Measurements from ENCODE around the gene ARHGEF12. TPM values are rescaled to one million over a fixed set of nuclear protein-coding genes. Genes with fewer than 3 reads are reported as not detected.

ARHGEF12 gene
- total and polyA plus RNA-seq, 2 donors (not counting 1 experiment from before 2014, with no cell fraction given): 2.0 to 21.6 TPM

DNA sequence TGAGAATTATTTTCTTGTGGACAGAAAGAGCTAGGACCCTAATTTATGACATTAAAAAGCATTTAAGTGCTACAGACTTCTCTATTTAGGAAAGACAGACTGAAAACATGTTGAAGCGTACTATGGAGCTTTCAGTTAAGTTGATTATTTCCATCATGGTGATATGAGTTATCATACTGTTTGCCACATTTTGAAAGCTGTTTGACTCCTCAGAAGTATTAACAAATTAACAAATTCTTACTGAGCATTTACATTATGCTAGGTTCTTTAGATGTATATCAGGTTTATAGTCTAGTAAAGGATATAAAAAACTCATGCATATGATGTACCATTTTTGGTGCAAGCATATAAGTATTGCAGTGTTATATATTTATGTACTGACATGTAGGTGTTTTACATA is 50.1 kb downstream of the ARHGEF12 start:
- intact Hi-C loops (cut with micrococcal nuclease): no loop called here
- Histone ChIP-seq H3K9ac (ENCODE audit: low read length) (no peak overlapping the region), H3K27ac (ENCODE audit: low read length in 2 of 2) (no peak overlapping the region), H3K9me3 (ENCODE audit: control extremely low read depth in 1 of 3, control insufficient read depth in 2 of 3, insufficient read depth in 1 of 3, low read length in 2 of 3) (peaks cover 1 to 5% (median 4%) of the 10 kb centered on the region in 3 donors), H3K36me3 (replicated peaks in 1 of 2; ENCODE audit: control extremely low read depth in 1 of 2, control insufficient read depth in 1 of 2, extremely low read depth in 1 of 2, insufficient read depth in 2 of 2, low read length in 1 of 2) (no peaks in the 10 kb centered on the region), H2AFZ (ENCODE audit: insufficient read depth, low read depth, low read length, poor library complexity, severe bottlenecking) (no peak overlapping the region), H4K20me1 (ENCODE audit: control insufficient read depth, insufficient read depth, low read length, poor library complexity, severe bottlenecking) (no peaks in the 10 kb centered on the region), H3K4me2 (replicated peaks; ENCODE audit: low read depth, low read length, poor library complexity, severe bottlenecking) (no peak overlapping the region), H3K79me2 (ENCODE audit: control insufficient read depth, insufficient read depth, low read length) (peaks cover 18% of the 10 kb centered on the region), H3K27me3 (replicated peaks in 1 of 4; ENCODE audit: control extremely low read depth in 1 of 4, control insufficient read depth in 3 of 4, insufficient read depth in 4 of 4, low read length in 3 of 4) (peaks cover 0 to 3% (median 1%) of the 10 kb centered on the region in 4 experiments), H3K4me3 (ENCODE audit: control extremely low read depth in 1 of 5, extremely low read depth in 1 of 5, insufficient read depth in 1 of 5, low read depth in 2 of 5, low read length in 4 of 5) (no peak overlapping the region), H3K4me1 (ENCODE audit: control insufficient read depth in 2 of 2, insufficient read depth in 2 of 2, low read length in 2 of 2) (no peaks in the 10 kb centered on the region)
- ChIA-PET POLR2A (no interaction called here), CTCF (no interaction called here)
- no peak for ATAC-seq (ENCODE audit: low read depth)
- no peak overlapping the region for H3K27ac Mint-ChIP-seq
- TF ChIP-seq CTCF (IDR thresholded peaks at IDR 0.05) (no peak), EZH2 (IDR thresholded peaks at IDR 0.05; ENCODE audit: borderline replicate concordance, insufficient read depth, low read depth, low read length, poor library complexity, severe bottlenecking) (no peak)
- no CpG with 5 or more reads among the region's 1 CpG for WGBS (ENCODE audit: insufficient coverage)
- H3K27me3 Mint-ChIP-seq: peaks cover 3% of the 10 kb centered on the region
- H3K4me3 Mint-ChIP-seq: no peak overlapping the region
- peaks cover 7% of the 10 kb centered on the region for H3K4me1 Mint-ChIP-seq
- DNase-seq: no peak
- H3K9me3 Mint-ChIP-seq (ENCODE audit: insufficient read depth): peaks cover 4% of the 10 kb centered on the region

- Histone ChIP-seq H3K27ac (ENCODE audit: low read length in 2 of 2) (no peak overlapping the region), H3K9ac (ENCODE audit: low read length) (no peak overlapping the region), H2AFZ (ENCODE audit: insufficient read depth, low read depth, low read length, poor library complexity, severe bottlenecking) (no peak overlapping the region), H3K79me2 (ENCODE audit: control insufficient read depth, insufficient read depth, low read length) (peaks cover 18% of the 10 kb centered on the region), H3K4me3 (ENCODE audit: control extremely low read depth in 1 of 5, extremely low read depth in 1 of 5, insufficient read depth in 1 of 5, low read depth in 2 of 5, low read length in 4 of 5) (no peak overlapping the region), H3K4me1 (ENCODE audit: control insufficient read depth in 2 of 2, insufficient read depth in 2 of 2, low read length in 2 of 2) (no peaks in the 10 kb centered on the region), H3K36me3 (replicated peaks in 1 of 2; ENCODE audit: control extremely low read depth in 1 of 2, control insufficient read depth in 1 of 2, extremely low read depth in 1 of 2, insufficient read depth in 2 of 2, low read length in 1 of 2) (no peaks in the 10 kb centered on the region), H4K20me1 (ENCODE audit: control insufficient read depth, insufficient read depth, low read length, poor library complexity, severe bottlenecking) (no peaks in the 10 kb centered on the region), H3K27me3 (replicated peaks in 1 of 4; ENCODE audit: control extremely low read depth in 1 of 4, control insufficient read depth in 3 of 4, insufficient read depth in 4 of 4, low read length in 3 of 4) (peaks cover 0 to 3% (median 1%) of the 10 kb centered on the region in 4 experiments), H3K9me3 (ENCODE audit: control extremely low read depth in 1 of 3, control insufficient read depth in 2 of 3, insufficient read depth in 1 of 3, low read length in 2 of 3) (peaks cover 1 to 5% (median 4%) of the 10 kb centered on the region in 3 donors), H3K4me2 (replicated peaks; ENCODE audit: low read depth, low read length, poor library complexity, severe bottlenecking) (no peak overlapping the region)
- TF ChIP-seq EZH2 (IDR thresholded peaks at IDR 0.05; ENCODE audit: borderline replicate concordance, insufficient read depth, low read depth, low read length, poor library complexity, severe bottlenecking) (no peak), CTCF (IDR thresholded peaks at IDR 0.05) (no peak)
- intact Hi-C loops (cut with micrococcal nuclease): no loop called here
- H3K9me3 Mint-ChIP-seq (ENCODE audit: insufficient read depth): peaks cover 4% of the 10 kb centered on the region
- H3K4me1 Mint-ChIP-seq: peaks cover 3% of the 10 kb centered on the region
- no CpG with 5 or more reads among the region's 2 CpGs for WGBS (ENCODE audit: insufficient coverage)
- no peak overlapping the region for H3K27ac Mint-ChIP-seq
- H3K27me3 Mint-ChIP-seq: peaks cover 3% of the 10 kb centered on the region
- H3K4me3 Mint-ChIP-seq: no peak overlapping the region
- ATAC-seq (ENCODE audit: low read depth) (no peak), DNase-seq (no peak)
- POLR2A ChIA-PET: no interaction called here
- CTCF ChIA-PET: no interaction called here
These were observed 50.7 kb downstream of the ARHGEF12 start for GRCh38 chr11:120386774-120387371.
